Measurements from ENCODE around the gene THG1L.
"Not testable (repeated sequence)": the region's sequence is repeated elsewhere in the genome, so short reads cannot be mapped to it uniquely, and the experiment has no call there.

DNA sequence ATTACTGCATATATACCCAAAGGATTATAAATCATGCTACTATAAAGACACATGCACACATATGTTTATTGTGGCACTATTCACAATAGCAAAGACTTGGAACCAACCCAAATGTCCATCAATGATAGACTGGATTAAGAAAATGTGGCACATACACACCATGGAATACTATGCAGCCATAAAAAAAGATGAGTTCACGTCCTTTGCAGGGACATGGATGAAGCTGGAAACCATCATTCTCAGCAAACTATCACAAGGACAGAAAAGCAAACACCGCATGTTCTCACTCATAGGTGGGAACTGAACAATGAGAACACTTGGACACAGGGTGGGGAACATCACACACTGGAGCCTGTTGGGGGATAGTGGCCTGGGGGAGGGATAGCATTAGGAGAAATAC is 4.6 kb upstream of the THG1L start:
- TF ChIP-seq POLR2A (IDR thresholded peaks at IDR 0.05), result not testable (repeated sequence)
- TF ChIP-seq, protein P1, sequence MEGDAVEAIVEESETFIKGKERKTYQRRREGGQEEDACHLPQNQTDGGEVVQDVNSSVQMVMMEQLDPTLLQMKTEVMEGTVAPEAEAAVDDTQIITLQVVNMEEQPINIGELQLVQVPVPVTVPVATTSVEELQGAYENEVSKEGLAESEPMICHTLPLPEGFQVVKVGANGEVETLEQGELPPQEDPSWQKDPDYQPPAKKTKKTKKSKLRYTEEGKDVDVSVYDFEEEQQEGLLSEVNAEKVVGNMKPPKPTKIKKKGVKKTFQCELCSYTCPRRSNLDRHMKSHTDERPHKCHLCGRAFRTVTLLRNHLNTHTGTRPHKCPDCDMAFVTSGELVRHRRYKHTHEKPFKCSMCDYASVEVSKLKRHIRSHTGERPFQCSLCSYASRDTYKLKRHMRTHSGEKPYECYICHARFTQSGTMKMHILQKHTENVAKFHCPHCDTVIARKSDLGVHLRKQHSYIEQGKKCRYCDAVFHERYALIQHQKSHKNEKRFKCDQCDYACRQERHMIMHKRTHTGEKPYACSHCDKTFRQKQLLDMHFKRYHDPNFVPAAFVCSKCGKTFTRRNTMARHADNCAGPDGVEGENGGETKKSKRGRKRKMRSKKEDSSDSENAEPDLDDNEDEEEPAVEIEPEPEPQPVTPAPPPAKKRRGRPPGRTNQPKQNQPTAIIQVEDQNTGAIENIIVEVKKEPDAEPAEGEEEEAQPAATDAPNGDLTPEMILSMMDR (IDR thresholded peaks at IDR 0.05), result not testable (repeated sequence)
